GM23338 (cell line): ENCODE results near the gene GRAMD1B. TPM values are rescaled to one million over a fixed set of nuclear protein-coding genes. Genes with fewer than 3 reads are reported as not detected.

ENCODE experiments used
- ATAC-seq: fragments of 200-7000 bp; cut with Tn5 transposase; 3 replicates; pipeline ENCODE4 v1.9.1; 2020
- DNase-seq: peaks from one replicate; pipeline ENCODE4 v3.0.0-alpha.2; 2015; ENCODE audit warnings: low spot score
- H2AFZ ChIP-seq: fragments of 200-600 bp; sonication (generic); 2 replicates; pipeline ENCODE4 v1.8.0; 2016; ENCODE audit warnings: antibody characterized with exemption, mild to moderate bottlenecking, moderate library complexity
- H3F3A ChIP-seq: fragments of 200-600 bp; sonication (generic); replicated peaks from 2 replicates; pipeline ENCODE4 v1.8.0; 2017; ENCODE audit warnings: antibody characterized with exemption, mixed run types, low read depth
- H3K27ac ChIP-seq: fragments of 200-600 bp; sonication (generic); 2 replicates; pipeline ENCODE4 v1.6.1; 2016; ENCODE audit warnings: low read depth
- H3K27me3 ChIP-seq: fragments of 200-600 bp; sonication (generic); 2 replicates; pipeline ENCODE4 v1.8.0; 2016; ENCODE audit warnings: mild to moderate bottlenecking, mixed run types, moderate library complexity; ENCODE audit not compliant: insufficient read depth
- H3K36me3 ChIP-seq: fragments of 200-600 bp; sonication (generic); 2 replicates; pipeline ENCODE4 v1.8.0; 2016; ENCODE audit warnings: mild to moderate bottlenecking; ENCODE audit not compliant: insufficient read depth
- H3K4me1 ChIP-seq: fragments of 200-600 bp; sonication (generic); 2 replicates; pipeline ENCODE4 v1.8.0; 2016; ENCODE audit warnings: mild to moderate bottlenecking, moderate library complexity; ENCODE audit not compliant: insufficient read depth
- H3K4me2 ChIP-seq: fragments of 200-600 bp; sonication (generic); 2 replicates; pipeline ENCODE4 v1.7.1; 2017; ENCODE audit warnings: mixed run types
- H3K4me3 ChIP-seq: fragments of 200-600 bp; sonication (generic); 2 replicates; pipeline ENCODE4 v1.6.1; 2016; ENCODE audit warnings: mixed run types
- H3K79me2 ChIP-seq: fragments of 200-600 bp; sonication (generic); replicated peaks from 2 replicates; pipeline ENCODE4 v1.8.0; 2017; ENCODE audit warnings: mild to moderate bottlenecking; ENCODE audit not compliant: insufficient read depth
- H3K9me2 ChIP-seq: fragments of 200-600 bp; sonication (generic); 2 replicates; pipeline ENCODE4 v1.8.0; 2017; ENCODE audit not compliant: insufficient read depth
- H4K20me1 ChIP-seq: fragments of 200-600 bp; sonication (generic); replicated peaks from 2 replicates; pipeline ENCODE4 v1.8.0; 2017; ENCODE audit warnings: mild to moderate bottlenecking; ENCODE audit not compliant: insufficient read depth
- H3K27ac Mint-ChIP-seq: 2 replicates; pipeline ENCODE4 v1.8.0; 2020; ENCODE audit warnings: inconsistent platforms, mild to moderate bottlenecking, moderate library complexity, mixed read lengths
- H3K27me3 Mint-ChIP-seq: 3 replicates; pipeline ENCODE4 v1.8.0; 2022; ENCODE audit warnings: low read depth, mild to moderate bottlenecking, moderate library complexity, mixed read lengths, inconsistent platforms; ENCODE audit not compliant: insufficient read depth, poor library complexity
- H3K36me3 Mint-ChIP-seq: 3 replicates; pipeline ENCODE4 v1.8.0; 2021; ENCODE audit warnings: low read depth, mild to moderate bottlenecking, inconsistent platforms, moderate library complexity, mixed read lengths
- H3K4me1 Mint-ChIP-seq: 3 replicates; pipeline ENCODE4 v1.8.0; 2020; ENCODE audit warnings: mild to moderate bottlenecking, inconsistent platforms, mixed read lengths
- H3K4me3 Mint-ChIP-seq: 3 replicates; pipeline ENCODE4 v1.8.0; 2021; ENCODE audit warnings: moderate library complexity, mild to moderate bottlenecking, inconsistent platforms, mixed read lengths
- H3K9me3 Mint-ChIP-seq: 3 replicates; pipeline ENCODE4 v1.8.0; 2020; ENCODE audit warnings: moderate library complexity, mild to moderate bottlenecking, inconsistent platforms, mixed read lengths
- CREB1 ChIP-seq: fragments of 250-450 bp; sonication (Bioruptor Pico); IDR thresholded peaks from 2 replicates; pipeline ENCODE4 v1.5.0; 2020; ENCODE audit warnings: low read depth, mild to moderate bottlenecking, moderate library complexity
- CTCF ChIP-seq, 2 experiments: fragments of 200-600 bp in 1 of 2; sonication (generic) in 1 of 2; conservative IDR thresholded peaks; 2 replicates each; pipeline versions ENCODE4 v1.5.1 to v1.6.1; 2016 to 2017; ENCODE audit warnings: antibody characterized with exemption in 2 of 2, low read depth in 2 of 2, mild to moderate bottlenecking in 2 of 2, moderate library complexity in 1 of 2
- EZH2 ChIP-seq: fragments of 200-600 bp; sonication (generic); IDR thresholded peaks from one replicate; pipeline ENCODE4 v1.8.0; 2017; ENCODE audit warnings: antibody characterized with exemption, mild to moderate bottlenecking, low read depth; ENCODE audit not compliant: unreplicated experiment
- EZH2phosphoT487 ChIP-seq: fragments of 200-600 bp; sonication (generic); IDR thresholded peaks from one replicate; pipeline ENCODE4 v1.8.1; 2018; ENCODE audit warnings: antibody characterized with exemption; ENCODE audit not compliant: unreplicated experiment
- JUNB ChIP-seq: IDR thresholded peaks from one replicate; pipeline ENCODE4 v1.6.1; 2016; ENCODE audit warnings: antibody characterized with exemption; ENCODE audit not compliant: unreplicated experiment
- NANOG ChIP-seq: IDR thresholded peaks from 2 replicates; pipeline ENCODE4 v1.6.1; 2016; ENCODE audit warnings: antibody characterized with exemption, borderline replicate concordance
- STAT1 ChIP-seq: IDR thresholded peaks from one replicate; pipeline ENCODE4 v1.6.1; 2016; ENCODE audit warnings: antibody characterized with exemption; ENCODE audit not compliant: unreplicated experiment
- ZNF331 ChIP-seq: fragments of 250-450 bp; sonication (Bioruptor Pico); IDR thresholded peaks from 2 replicates; pipeline ENCODE4 v1.5.0; 2020; ENCODE audit warnings: low read depth, mild to moderate bottlenecking, moderate library complexity
- ZNF462 ChIP-seq: fragments of 250-450 bp; sonication (Bioruptor Pico); IDR thresholded peaks from 2 replicates; pipeline ENCODE4 v1.5.0; 2020; ENCODE audit warnings: mild to moderate bottlenecking, moderate library complexity
- polyA plus RNA-seq: library from polyadenylated mRNA; unstranded; fragments of >200 nt; fragmentation: Nextera tagmentation; extraction: Ambion mirVana; gene quantifications from 2 replicates; pipeline ENCODE4 v1.2.1, GENCODE V29; 2016
- total RNA-seq: library from RNA; depleted of rRNA; stranded (reverse); fragments of >200 nt; shearing (Covaris generic); gene quantifications from 2 replicates; pipeline ENCODE4 v1.2.3, GENCODE V29; 2014

The GRAMD1B gene
- total and polyA plus RNA-seq, 2 experiments from 2014 or later, result 3.7 to 24.3 TPM

GRCh38 chr11:123581651-123582399 lies 151.8 kb downstream of the GRAMD1B start (continued):
- TF ChIP-seq ZNF462 (CRISPR knock-in tag), result no peak
- no peak for TF ChIP-seq CREB1 (CRISPR knock-in tag)
- no peak for TF ChIP-seq STAT1
- TF ChIP-seq CTCF (conservative IDR thresholded peaks at IDR 0.05; ENCODE audit: low read depth in 2 of 2), result no peak
- TF ChIP-seq NANOG, result no peak

GRCh38 chr11:123582992-123583504 lies 153.0 kb downstream of the GRAMD1B start:
- H3K36me3 ChIP-seq, result no peaks in the 10 kb centered on the region
- H3K27me3 ChIP-seq, result no peaks in the 10 kb centered on the region
- peaks cover 5% of the 10 kb centered on the region; the same call in 1 of the 3 replicates for H3K36me3 Mint-ChIP-seq
- no peaks in the 10 kb centered on the region; the same call in 1 of the 2 replicates for H3F3A ChIP-seq
- no peak overlapping the region for H3K4me3 Mint-ChIP-seq
- DNase-seq (no peak), ATAC-seq (no peak)
- no peaks in the 10 kb centered on the region; the same call in 1 of the 2 replicates for H3K79me2 ChIP-seq
- no peak overlapping the region for H3K27ac Mint-ChIP-seq
- no peaks in the 10 kb centered on the region for H4K20me1 ChIP-seq
- peaks cover 10% of the 10 kb centered on the region for H3K4me1 ChIP-seq
- H3K4me3 ChIP-seq, result no peak overlapping the region
- H3K9me3 Mint-ChIP-seq, result peaks cover 3% of the 10 kb centered on the region; the same call in 1 of the 3 replicates
- H3K4me2 ChIP-seq, result no peak overlapping the region
- H3K9me2 ChIP-seq, result 0 out of 2 replicates have a peak, but pooled peaks cover 5% of the 10 kb centered on the region
- TF ChIP-seq EZH2phosphoT487 (no peak), CREB1 (CRISPR knock-in tag) (no peak), JUNB (no peak), EZH2 (no peak), ZNF331 (CRISPR knock-in tag) (no peak)
- H3K27ac ChIP-seq, result no peak overlapping the region
- peaks cover 34% of the 10 kb centered on the region for H3K4me1 Mint-ChIP-seq
- H2AFZ ChIP-seq, result no peak overlapping the region
- H3K27me3 Mint-ChIP-seq, result peaks cover 13% of the 10 kb centered on the region
